Measurements from ENCODE around the gene DNAJC25. TPM values are rescaled to one million over a fixed set of nuclear protein-coding genes. Genes with fewer than 3 reads are reported as not detected.

DNAJC25 gene
- total and polyA plus RNA-seq, 3 experiments from 2014 or later: 2.0 to 6.0 (median 5.7) TPM

DNA sequence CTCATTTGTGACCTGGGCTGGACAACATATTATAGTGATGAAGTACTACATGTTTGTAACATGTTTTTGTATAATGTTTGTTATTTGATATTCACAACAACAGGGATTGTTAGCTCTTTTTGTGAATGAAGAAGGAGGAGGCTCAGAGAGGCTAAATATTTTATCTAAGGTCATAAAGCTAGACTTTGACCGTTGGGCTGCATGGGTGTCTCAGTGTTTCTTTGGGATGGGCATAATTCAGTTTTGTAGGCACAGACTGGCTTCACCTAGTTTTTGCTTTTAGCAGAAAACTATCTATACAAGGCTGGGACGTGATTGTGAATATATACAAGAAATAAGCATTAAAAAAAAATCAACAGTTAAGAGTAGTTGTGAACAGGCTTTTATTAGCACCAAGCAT, 15.3 kb downstream of the DNAJC25 start:
- Mint-ChIP-seq H3K9me3 (no peaks in the 10 kb centered on the region), H3K4me3 (no peak overlapping the region), H3K27me3 (no peaks in the 10 kb centered on the region), H3K4me1 (peaks cover 0 to 5% (median 0%) of the 10 kb centered on the region in 3 donors), H3K36me3 (peaks cover 0 to 55% (median 14%) of the 10 kb centered on the region in 3 donors), H3K27ac (no peak overlapping the region)
- H3K9me3 ChIP-seq (ENCODE audit: low read length): no peaks in the 10 kb centered on the region
- H3K4me3 ChIP-seq (ENCODE audit: low read length): no peak overlapping the region
- ChIA-PET POLR2A (no interaction called here), CTCF (no interaction called here)
- H3K4me1 ChIP-seq (ENCODE audit: insufficient read depth, low read length): no peaks in the 10 kb centered on the region
- no peak for DNase-seq
- H3K27me3 ChIP-seq (ENCODE audit: insufficient read depth, low read length, poor library complexity, severe bottlenecking): no peaks in the 10 kb centered on the region
- no peak overlapping the region for H3K27ac ChIP-seq (ENCODE audit: low read depth, low read length)
- no peaks in the 10 kb centered on the region for H3K36me3 ChIP-seq (ENCODE audit: insufficient read depth, low read length)

DNA sequence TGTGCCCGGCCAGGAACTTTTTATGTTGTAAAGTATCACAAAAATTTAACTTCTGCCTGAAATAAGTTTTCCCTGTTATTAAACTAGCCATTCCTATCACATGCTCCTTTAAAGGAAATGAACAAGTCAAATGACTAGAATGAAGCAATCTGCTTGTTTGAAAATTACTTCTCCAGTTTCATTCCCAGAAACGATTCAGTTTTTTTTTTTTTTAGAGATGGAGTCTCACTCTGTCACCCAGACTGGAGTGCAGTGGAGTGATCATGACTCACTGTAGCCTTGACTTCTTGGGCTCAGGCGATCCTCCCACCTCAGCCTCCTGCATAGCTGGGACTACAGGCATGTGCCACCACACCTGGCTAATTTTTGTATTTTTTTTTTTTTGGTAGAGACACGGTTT, 16.9 kb downstream of the DNAJC25 start:
- Histone ChIP-seq H3K4me1 (ENCODE audit: insufficient read depth, low read length) (no peaks in the 10 kb centered on the region), H3K9me3 (ENCODE audit: low read length) (no peaks in the 10 kb centered on the region), H3K27ac (ENCODE audit: low read depth, low read length) (no peak overlapping the region), H3K36me3 (ENCODE audit: insufficient read depth, low read length) (no peaks in the 10 kb centered on the region), H3K27me3 (ENCODE audit: insufficient read depth, low read length, poor library complexity, severe bottlenecking) (no peaks in the 10 kb centered on the region), H3K4me3 (ENCODE audit: low read length) (no peak overlapping the region)
- no peak for DNase-seq
- Mint-ChIP-seq H3K4me3 (no peak overlapping the region), H3K9me3 (no peaks in the 10 kb centered on the region), H3K4me1 (peaks cover 0 to 5% (median 0%) of the 10 kb centered on the region in 3 donors), H3K27me3 (no peaks in the 10 kb centered on the region), H3K27ac (no peak overlapping the region), H3K36me3 (peaks cover 0 to 52% (median 17%) of the 10 kb centered on the region in 3 donors)
- POLR2A ChIA-PET: no interaction called here
- CTCF ChIA-PET: no interaction called here

DNA sequence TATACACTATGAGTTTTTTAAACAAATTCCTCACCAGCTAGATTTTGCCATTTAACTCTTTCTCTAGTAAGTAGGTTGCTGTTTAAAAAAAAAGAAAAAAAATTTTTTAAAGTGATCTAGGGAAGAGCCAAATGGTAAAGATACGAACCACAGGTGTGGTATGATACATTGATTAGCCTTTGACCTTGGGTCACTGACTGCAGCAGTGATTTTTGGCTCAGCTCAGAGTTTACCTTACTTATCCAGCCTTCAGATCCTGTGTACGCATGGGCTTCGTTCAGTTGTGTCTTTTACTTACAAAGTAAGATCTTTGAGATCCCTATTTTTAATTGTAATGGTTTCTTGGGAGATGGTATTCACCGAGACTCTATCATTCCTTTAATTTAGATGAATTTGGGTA, 17.9 kb downstream of the DNAJC25 start:
- H3K4me1 Mint-ChIP-seq: no peaks in the 10 kb centered on the region
- ChIA-PET CTCF (no interaction called here), POLR2A (interaction anchor here (0.6 kb wide), 1 partner anchor 18 kb away, joined by 3 read pairs; the partner anchor contains the start of gene DNAJC25)
- H3K9me3 Mint-ChIP-seq: no peaks in the 10 kb centered on the region
- H3K27ac Mint-ChIP-seq: no peak overlapping the region
- no peaks in the 10 kb centered on the region for H3K27me3 Mint-ChIP-seq
- no peaks in the 10 kb centered on the region for H3K4me1 ChIP-seq (ENCODE audit: insufficient read depth, low read length)
- H3K27ac ChIP-seq (ENCODE audit: low read depth, low read length): no peak overlapping the region
- DNase-seq: no peak
- H3K36me3 Mint-ChIP-seq: peaks cover 0 to 51% (median 16%) of the 10 kb centered on the region in 3 donors
- H3K27me3 ChIP-seq (ENCODE audit: insufficient read depth, low read length, poor library complexity, severe bottlenecking): no peaks in the 10 kb centered on the region
- H3K4me3 ChIP-seq (ENCODE audit: low read length): no peak overlapping the region
- H3K36me3 ChIP-seq (ENCODE audit: insufficient read depth, low read length): no peaks in the 10 kb centered on the region
- H3K9me3 ChIP-seq (ENCODE audit: low read length): no peaks in the 10 kb centered on the region
- no peak overlapping the region for H3K4me3 Mint-ChIP-seq

DNA sequence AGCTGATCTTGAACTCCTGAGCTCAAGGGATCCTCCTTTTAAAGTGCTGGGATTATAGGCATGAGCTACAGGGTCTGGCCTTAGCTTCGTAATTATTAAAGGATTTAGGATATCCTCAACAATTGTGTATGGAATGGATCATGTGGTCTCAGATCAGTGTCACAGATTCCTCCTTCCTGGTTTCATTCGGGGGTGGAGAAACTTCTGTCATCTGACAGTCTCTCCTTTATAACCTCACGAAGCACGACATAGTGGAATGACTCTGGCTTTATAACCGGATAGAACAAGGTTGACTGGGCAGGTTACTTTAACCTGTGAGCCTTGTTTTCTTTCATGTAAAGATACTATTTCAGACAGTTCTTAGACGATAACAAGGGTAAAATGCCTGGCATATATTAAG, 25.9 kb downstream of the DNAJC25 start:
- peaks cover 5 to 15% (median 12%) of the 10 kb centered on the region in 3 donors for H3K4me1 Mint-ChIP-seq
- peaks cover 0 to 20% (median 6%) of the 10 kb centered on the region in 3 donors for H3K36me3 Mint-ChIP-seq
- no peak overlapping the region for H3K4me3 ChIP-seq (ENCODE audit: low read length)
- no peak for DNase-seq
- no peaks in the 10 kb centered on the region for H3K36me3 ChIP-seq (ENCODE audit: insufficient read depth, low read length)
- no peaks in the 10 kb centered on the region for H3K9me3 ChIP-seq (ENCODE audit: low read length)
- no peaks in the 10 kb centered on the region for H3K9me3 Mint-ChIP-seq
- H3K4me1 ChIP-seq (ENCODE audit: insufficient read depth, low read length): no peaks in the 10 kb centered on the region
- ChIA-PET POLR2A (no interaction called here), CTCF (no interaction called here)
- H3K4me3 Mint-ChIP-seq: peak overlapping the region in 1 of 7 donors; percentile 26
- no peak overlapping the region for H3K27ac ChIP-seq (ENCODE audit: low read depth, low read length)
- no peak overlapping the region for H3K27ac Mint-ChIP-seq
- no peaks in the 10 kb centered on the region for H3K27me3 Mint-ChIP-seq
- no peaks in the 10 kb centered on the region for H3K27me3 ChIP-seq (ENCODE audit: insufficient read depth, low read length, poor library complexity, severe bottlenecking)

DNA sequence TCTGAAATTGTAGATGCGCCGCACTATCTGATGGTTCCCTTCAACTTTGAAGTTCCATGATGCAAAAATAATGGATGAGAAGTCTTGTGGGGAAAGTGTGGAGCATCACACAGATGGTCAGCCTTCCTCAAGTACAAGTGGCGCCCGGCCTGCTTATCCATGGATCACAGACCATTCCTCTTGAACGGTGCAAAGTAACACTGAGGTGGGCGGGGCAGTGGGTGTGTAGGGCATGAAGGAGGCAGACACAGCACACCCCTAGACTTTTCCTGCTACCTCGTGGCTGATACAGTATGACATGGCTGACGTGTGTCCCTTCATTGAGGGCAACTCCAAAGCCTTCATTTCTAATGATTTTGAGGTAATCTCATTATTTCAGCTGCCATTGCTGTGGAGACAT, 27.8 kb downstream of the DNAJC25 start:
- Mint-ChIP-seq H3K4me1 (peaks cover 21 to 32% (median 28%) of the 10 kb centered on the region in 3 donors), H3K27me3 (no peaks in the 10 kb centered on the region), H3K27ac (no peak overlapping the region), H3K4me3 (peak overlapping the region in 1 of 7 donors; percentile 84), H3K36me3 (peaks cover 0 to 15% (median 5%) of the 10 kb centered on the region in 3 donors), H3K9me3 (no peaks in the 10 kb centered on the region)
- Histone ChIP-seq H3K9me3 (ENCODE audit: low read length) (no peaks in the 10 kb centered on the region), H3K4me1 (ENCODE audit: insufficient read depth, low read length) (peaks cover 17% of the 10 kb centered on the region), H3K27me3 (ENCODE audit: insufficient read depth, low read length, poor library complexity, severe bottlenecking) (no peaks in the 10 kb centered on the region), H3K4me3 (ENCODE audit: low read length) (no peak overlapping the region), H3K36me3 (ENCODE audit: insufficient read depth, low read length) (no peaks in the 10 kb centered on the region), H3K27ac (ENCODE audit: low read depth, low read length) (no peak overlapping the region)
- POLR2A ChIA-PET: no interaction called here
- DNase-seq: no peak
- CTCF ChIA-PET: no interaction called here

DNA sequence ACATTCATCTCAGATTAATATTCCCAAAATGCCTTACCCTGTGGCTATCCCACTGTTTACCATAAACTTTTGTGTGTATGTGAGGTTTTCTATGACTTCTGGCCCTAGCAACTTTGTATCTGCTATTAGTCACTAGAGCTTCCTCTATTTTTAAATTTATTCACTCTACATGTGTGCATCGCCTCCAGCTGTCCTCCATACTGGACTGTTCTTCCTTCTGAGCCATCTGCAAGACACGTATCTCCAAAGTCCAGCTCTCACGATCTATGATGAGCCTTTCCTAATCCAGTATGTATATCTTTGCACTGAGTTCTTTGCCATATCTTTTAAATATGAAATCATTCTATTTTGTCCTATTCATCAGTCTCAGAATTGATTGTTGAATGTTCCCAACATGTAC, 28.6 kb downstream of the DNAJC25 start:
- Mint-ChIP-seq H3K9me3 (no peaks in the 10 kb centered on the region), H3K36me3 (peaks cover 0 to 12% (median 7%) of the 10 kb centered on the region in 3 donors), H3K27ac (no peak overlapping the region), H3K4me3 (peak overlapping the region in 3 of 7 donors; percentile 84 to 90 (median 89)), H3K27me3 (no peaks in the 10 kb centered on the region), H3K4me1 (peaks cover 23 to 39% (median 36%) of the 10 kb centered on the region in 3 donors)
- ChIA-PET POLR2A (no interaction called here), CTCF (no interaction called here)
- DNase-seq: no peak
- no peak overlapping the region for H3K4me3 ChIP-seq (ENCODE audit: low read length)
- H3K4me1 ChIP-seq (ENCODE audit: insufficient read depth, low read length): peaks cover 24% of the 10 kb centered on the region
- H3K27ac ChIP-seq (ENCODE audit: low read depth, low read length): no peak overlapping the region
- no peaks in the 10 kb centered on the region for H3K36me3 ChIP-seq (ENCODE audit: insufficient read depth, low read length)
- no peaks in the 10 kb centered on the region for H3K27me3 ChIP-seq (ENCODE audit: insufficient read depth, low read length, poor library complexity, severe bottlenecking)
- H3K9me3 ChIP-seq (ENCODE audit: low read length): no peaks in the 10 kb centered on the region

DNA sequence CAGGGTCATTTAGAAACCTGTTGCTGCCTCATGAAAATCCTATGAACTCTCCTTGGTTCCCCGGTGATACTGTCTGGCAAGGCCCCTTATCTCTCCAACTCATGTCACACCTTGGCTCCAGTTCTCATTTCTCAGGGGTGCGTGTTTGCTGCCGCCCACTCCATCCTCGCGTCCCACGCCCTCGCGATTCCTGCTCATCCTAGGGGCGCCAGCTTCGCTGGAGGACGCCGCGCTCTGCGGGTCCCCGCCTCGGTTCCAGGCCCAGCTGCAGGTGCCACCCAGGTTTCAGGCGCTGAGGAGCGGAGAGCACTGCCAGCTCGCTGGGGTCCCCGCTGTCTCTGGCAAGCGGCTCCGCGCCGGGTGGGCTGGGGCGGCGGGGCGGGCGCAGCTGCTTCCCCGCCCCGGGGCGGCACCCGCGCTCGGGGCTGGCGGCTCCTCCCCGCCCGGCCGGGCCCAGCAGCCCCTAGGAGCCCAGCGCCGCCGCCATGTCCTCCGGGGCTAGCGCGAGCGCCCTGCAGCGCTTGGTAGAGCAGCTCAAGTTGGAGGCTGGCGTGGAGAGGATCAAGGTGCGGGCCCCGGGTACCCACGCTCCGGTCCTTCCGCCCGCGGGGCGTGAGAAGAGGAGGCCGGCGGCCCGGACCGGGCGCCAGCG, 30.1 kb downstream of the DNAJC25 start, which contains the start of gene GNG10:
GNG10 (plus strand) TSS at position 456 of the 652 bp plus-strand sequence; CDS start at position 486, 30 bp downstream.
- Mint-ChIP-seq H3K27ac (peak within 1 kb of the TSS; percentile 63 to 98 (median 90)), H3K27me3 (no peaks in the 10 kb centered on the region), H3K4me1 (peaks cover 27 to 47% (median 43%) of the 10 kb centered on the region in 3 donors), H3K36me3 (peaks cover 0 to 15% (median 4%) of the 10 kb centered on the region in 3 donors), H3K9me3 (no peaks in the 10 kb centered on the region), H3K4me3 (peak within 1 kb of the TSS; percentile 93 to 98 (median 96))
- H3K36me3 ChIP-seq (ENCODE audit: insufficient read depth, low read length): no peaks in the 10 kb centered on the region
- CTCF ChIA-PET: interaction anchor here (1.3 to 1.5 kb wide), 3 partner anchors 10 to 413 kb away, joined by 4 to 7 read pairs (median 4); partner anchors contain the start of gene DNAJC25
- H3K4me3 ChIP-seq (ENCODE audit: low read length): peak within 1 kb of the TSS; percentile 83
- no peaks in the 10 kb centered on the region for H3K9me3 ChIP-seq (ENCODE audit: low read length)
- POLR2A ChIA-PET: interaction anchor here (0.7 to 2.0 kb wide), 2 partner anchors 10 to 30 kb away, joined by 3 to 10 read pairs; partner anchors contain the start of gene DNAJC25
- peak; percentile 55 to 74 (median 69) for DNase-seq
- H3K4me1 ChIP-seq (ENCODE audit: insufficient read depth, low read length): peaks cover 30% of the 10 kb centered on the region
- no peaks in the 10 kb centered on the region for H3K27me3 ChIP-seq (ENCODE audit: insufficient read depth, low read length, poor library complexity, severe bottlenecking)
- H3K27ac ChIP-seq (ENCODE audit: low read depth, low read length): peak within 1 kb of the TSS; percentile 62

DNA sequence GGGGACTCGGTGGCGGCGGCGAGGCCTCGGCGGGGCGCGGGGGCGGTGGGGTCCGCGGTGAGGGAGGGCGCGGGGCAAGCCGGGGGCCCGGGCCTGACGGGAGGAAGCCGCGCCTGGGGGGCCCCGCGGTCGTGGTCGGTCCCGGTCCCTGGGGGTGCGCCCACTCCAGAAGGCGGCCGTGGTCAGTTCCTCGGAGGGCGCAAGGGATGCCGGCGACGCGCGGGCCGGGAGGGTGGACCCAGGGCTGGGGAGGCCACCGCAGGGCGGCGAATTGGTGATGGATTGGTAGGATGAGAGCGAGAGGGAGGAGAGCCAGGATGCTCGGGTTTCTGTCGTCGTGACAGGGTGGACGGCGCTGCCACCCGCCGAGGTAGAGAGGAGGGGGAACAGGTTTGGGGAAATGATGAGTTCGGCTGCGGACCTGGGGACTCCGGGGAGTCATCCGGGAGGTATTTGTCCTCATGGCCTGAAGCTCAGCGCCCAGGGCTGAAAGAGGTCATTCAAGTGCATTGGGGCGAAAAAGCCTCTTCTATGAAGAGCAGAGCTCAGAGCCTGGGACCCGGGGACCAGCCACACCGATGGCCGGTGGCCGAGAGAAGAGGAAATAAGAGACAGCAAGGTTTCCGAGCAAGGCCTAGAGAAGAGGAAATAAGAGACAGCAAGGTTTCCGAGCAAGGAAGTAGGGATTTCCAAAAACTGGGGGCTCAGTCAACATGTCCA, 30.8 kb downstream of the DNAJC25 start:
- H3K9me3 Mint-ChIP-seq: no peaks in the 10 kb centered on the region
- peak overlapping the region; percentile 82 for H3K4me3 ChIP-seq (ENCODE audit: low read length)
- no peaks in the 10 kb centered on the region for H3K36me3 ChIP-seq (ENCODE audit: insufficient read depth, low read length)
- H3K4me1 Mint-ChIP-seq: peaks cover 27 to 47% (median 47%) of the 10 kb centered on the region in 3 donors
- peaks cover 0 to 19% (median 4%) of the 10 kb centered on the region in 3 donors for H3K36me3 Mint-ChIP-seq
- POLR2A ChIA-PET: interaction anchor here (0.7 to 2.0 kb wide), 3 partner anchors 9 to 1089 kb away, joined by 3 to 10 read pairs (median 4); partner anchors contain the start of gene DNAJC25
- no peaks in the 10 kb centered on the region for H3K27me3 Mint-ChIP-seq
- peak overlapping the region; percentile 62 for H3K27ac ChIP-seq (ENCODE audit: low read depth, low read length)
- CTCF ChIA-PET: interaction anchor here (1.3 to 1.5 kb wide), 3 partner anchors 9 to 413 kb away, joined by 4 to 7 read pairs (median 4); partner anchors contain the start of gene DNAJC25
- peak overlapping the region; percentile 93 to 98 (median 96) for H3K4me3 Mint-ChIP-seq
- peak; percentile 11 to 52 (median 21) for DNase-seq
- H3K27me3 ChIP-seq (ENCODE audit: insufficient read depth, low read length, poor library complexity, severe bottlenecking): no peaks in the 10 kb centered on the region
- H3K9me3 ChIP-seq (ENCODE audit: low read length): no peaks in the 10 kb centered on the region
- H3K27ac Mint-ChIP-seq: peak overlapping the region; percentile 31 to 98 (median 88)
- peaks cover 30% of the 10 kb centered on the region for H3K4me1 ChIP-seq (ENCODE audit: insufficient read depth, low read length)

Data from CD8-positive, alpha-beta memory T cell (primary cell).